GM18951 (cell line): ENCODE measurements around the gene CDH1.
"Not testable (repeated sequence)": the region's sequence is repeated elsewhere in the genome, so short reads cannot be mapped to it uniquely, and the experiment has no call there.

ENCODE experiments used
- POLR2A ChIP-seq: IDR thresholded peaks from 4 replicates; pipeline ENCODE4 v1.6.1; 2011; ENCODE audit warnings: mild to moderate bottlenecking; ENCODE audit not compliant: insufficient read length, insufficient read depth; ENCODE audit errors: extremely low read depth
- in situ Hi-C: fragments of 300-500 bp; cut with MboI; formaldehyde crosslinking; loops from one replicate; pipeline ENCODE4 v1.12.0; 2022; ENCODE audit warnings: low sequenced_read_pairs, mixed read lengths, inconsistent platforms; ENCODE audit not compliant: unreplicated experiment

The CDH1 gene

DNA sequence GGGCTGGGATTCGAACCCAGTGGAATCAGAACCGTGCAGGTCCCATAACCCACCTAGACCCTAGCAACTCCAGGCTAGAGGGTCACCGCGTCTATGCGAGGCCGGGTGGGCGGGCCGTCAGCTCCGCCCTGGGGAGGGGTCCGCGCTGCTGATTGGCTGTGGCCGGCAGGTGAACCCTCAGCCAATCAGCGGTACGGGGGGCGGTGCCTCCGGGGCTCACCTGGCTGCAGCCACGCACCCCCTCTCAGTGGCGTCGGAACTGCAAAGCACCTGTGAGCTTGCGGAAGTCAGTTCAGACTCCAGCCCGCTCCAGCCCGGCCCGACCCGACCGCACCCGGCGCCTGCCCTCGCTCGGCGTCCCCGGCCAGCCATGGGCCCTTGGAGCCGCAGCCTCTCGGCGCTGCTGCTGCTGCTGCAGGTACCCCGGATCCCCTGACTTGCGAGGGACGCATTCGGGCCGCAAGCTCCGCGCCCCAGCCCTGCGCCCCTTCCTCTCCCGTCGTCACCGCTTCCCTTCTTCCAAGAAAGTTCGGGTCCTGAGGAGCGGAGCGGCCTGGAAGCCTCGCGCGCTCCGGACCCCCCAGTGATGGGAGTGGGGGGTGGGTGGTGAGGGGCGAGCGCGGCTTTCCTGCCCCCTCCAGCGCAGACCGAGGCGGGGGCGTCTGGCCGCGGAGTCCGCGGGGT is at the start of gene CDH1:
Gene CDH1 (plus strand): TSS at position 247 of the 684 bp plus-strand sequence. CDS start 124 bp downstream, at position 371.
- in situ Hi-C loops: no loop called here
- TF ChIP-seq POLR2A: no peak

DNA sequence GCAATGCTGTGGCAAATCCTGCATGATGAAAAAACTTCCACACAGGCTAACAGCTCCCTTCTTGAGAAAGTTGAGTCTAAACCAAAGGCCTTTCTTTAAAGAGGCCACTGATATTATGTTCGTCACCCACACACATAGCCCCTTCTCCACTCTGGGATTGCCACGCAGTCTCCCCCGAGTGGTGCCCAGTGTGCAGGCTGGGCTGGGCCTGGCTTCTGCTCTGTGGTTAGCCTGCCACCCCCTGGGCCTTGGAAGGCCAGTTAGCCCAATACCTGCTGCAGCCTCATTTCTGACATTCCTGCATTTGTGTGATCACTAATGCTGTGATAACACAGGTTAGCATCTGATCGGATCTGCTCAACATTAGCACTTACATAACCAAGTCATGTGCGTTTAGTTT is 47.2 kb upstream of the CDH1 start:
- in situ Hi-C loops: no loop called here

DNA sequence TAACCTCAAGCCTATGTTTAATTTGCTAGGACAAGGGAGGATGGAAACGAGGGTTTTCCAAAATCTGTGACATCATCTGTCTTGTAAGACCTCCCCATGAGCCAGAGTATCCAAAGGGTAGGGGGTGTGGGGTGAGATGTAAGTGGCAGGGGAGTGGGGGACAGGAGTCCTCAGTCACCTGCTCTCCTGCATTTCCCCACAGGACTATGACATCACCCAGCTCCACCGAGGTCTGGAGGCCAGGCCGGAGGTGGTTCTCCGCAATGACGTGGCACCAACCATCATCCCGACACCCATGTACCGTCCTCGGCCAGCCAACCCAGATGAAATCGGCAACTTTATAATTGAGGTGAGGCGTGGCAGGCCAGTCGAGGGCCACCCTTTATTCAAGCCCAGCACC is 41.5 kb upstream of the CDH1 start:
- in situ Hi-C loops: no loop called here
- no peak for TF ChIP-seq POLR2A

More for the DNA sequence above, 47.2 kb upstream of the CDH1 start:
- no peak for TF ChIP-seq POLR2A

DNA sequence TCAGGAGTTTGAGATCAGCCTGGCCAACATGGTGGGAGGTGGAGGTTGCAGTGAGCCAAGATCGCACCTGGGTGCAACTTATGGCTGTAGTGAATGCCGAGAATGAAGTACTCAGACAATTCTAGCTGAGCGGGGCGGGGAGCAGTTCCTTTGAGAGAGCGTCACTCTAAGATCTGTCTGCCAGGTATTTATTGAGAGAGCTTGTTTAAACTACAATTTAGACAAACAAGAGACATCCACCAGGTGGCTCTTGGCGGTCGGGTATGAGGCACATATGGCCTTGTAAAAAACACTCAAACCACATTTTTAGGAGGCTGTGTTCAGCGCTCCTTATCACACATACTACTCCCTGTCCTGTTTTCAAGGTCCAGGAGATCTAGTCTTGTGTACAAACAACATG is 40.6 kb upstream of the CDH1 start:
- in situ Hi-C loops: no loop called here
- no peak for TF ChIP-seq POLR2A

DNA sequence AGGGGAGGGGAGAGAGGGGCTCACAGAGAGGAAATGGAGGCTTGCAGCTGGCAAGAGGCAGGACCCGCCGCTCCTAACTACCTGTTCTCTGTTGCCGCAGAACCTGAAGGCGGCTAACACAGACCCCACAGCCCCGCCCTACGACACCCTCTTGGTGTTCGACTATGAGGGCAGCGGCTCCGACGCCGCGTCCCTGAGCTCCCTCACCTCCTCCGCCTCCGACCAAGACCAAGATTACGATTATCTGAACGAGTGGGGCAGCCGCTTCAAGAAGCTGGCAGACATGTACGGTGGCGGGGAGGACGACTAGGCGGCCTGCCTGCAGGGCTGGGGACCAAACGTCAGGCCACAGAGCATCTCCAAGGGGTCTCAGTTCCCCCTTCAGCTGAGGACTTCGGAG is 39.0 kb upstream of the CDH1 start:
- TF ChIP-seq POLR2A: no peak
- in situ Hi-C loops: no loop called here

DNA sequence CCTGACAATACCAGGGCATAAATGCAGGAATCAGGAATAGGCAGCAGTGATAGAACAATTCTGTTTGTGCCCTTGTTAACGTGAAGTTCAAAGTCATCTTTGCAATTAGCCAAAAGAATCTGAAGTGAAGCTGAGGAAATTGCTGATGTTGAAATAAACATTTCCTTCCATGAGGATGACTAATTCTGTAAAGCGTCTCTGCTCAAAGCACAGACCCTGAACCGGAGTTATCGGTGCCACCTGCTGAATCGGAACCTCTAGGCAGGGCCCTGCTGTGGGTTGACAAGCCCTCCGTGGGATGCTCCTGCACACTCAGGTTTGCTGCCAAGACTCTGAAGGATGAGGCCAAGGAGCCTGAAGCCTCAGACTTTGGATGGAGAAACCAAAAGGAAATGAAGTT is 37.0 kb upstream of the CDH1 start:
- in situ Hi-C loops: no loop called here
- no peak for TF ChIP-seq POLR2A

DNA sequence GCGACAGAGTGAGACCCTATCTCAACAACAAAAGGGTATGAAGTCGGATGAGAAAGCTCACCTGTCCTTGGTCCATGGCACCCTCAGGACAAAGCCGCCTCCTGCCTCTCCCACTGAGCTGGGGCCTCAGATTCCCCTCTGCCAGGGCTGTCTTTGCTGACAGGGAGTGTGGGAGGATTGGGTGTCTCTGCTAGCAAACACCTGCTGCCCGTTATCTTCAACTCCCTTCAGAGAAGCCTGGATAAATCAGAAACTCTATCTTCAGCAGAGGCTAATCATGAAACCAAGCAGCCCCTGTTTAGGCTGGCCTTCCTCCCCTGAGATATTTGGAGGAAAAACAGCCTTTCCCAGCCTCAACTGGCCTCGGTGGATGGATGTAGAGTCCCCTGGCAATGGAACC is 36.3 kb upstream of the CDH1 start:
- in situ Hi-C loops: no loop called here

DNA sequence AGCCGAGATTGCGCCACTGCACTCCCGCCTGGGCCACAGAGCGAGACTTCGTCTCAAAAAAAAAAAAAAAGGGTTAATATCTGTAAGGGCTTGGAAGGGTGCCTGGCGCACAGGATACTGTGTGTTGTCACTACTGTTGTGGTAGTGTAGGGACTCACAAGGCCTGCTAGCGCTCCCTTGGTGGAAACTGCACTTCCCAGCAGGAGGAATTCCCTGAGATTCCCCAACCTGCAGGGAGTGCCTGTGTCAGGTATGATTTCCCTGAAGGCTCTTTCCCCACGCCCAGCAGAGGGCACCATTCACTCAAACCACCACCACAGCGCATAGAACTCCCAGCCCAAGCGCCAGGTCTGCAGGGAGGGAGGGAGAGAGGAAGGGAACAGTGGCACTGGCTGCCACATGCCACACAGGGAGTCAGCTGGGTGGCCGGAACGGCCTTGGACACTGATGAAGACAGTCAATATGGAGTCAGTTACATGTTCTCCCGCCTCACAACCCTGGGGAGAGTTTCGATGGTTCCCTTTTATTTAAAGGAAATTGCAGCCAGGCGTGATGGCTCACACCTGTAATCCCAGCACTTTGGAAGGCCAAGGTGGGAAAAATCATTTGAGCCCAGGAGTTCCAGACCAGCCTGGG is 32.7 kb upstream of the CDH1 start:
- in situ Hi-C loops: no loop called here

More for the DNA sequence above, 36.3 kb upstream of the CDH1 start:
- no peak for TF ChIP-seq POLR2A

DNA sequence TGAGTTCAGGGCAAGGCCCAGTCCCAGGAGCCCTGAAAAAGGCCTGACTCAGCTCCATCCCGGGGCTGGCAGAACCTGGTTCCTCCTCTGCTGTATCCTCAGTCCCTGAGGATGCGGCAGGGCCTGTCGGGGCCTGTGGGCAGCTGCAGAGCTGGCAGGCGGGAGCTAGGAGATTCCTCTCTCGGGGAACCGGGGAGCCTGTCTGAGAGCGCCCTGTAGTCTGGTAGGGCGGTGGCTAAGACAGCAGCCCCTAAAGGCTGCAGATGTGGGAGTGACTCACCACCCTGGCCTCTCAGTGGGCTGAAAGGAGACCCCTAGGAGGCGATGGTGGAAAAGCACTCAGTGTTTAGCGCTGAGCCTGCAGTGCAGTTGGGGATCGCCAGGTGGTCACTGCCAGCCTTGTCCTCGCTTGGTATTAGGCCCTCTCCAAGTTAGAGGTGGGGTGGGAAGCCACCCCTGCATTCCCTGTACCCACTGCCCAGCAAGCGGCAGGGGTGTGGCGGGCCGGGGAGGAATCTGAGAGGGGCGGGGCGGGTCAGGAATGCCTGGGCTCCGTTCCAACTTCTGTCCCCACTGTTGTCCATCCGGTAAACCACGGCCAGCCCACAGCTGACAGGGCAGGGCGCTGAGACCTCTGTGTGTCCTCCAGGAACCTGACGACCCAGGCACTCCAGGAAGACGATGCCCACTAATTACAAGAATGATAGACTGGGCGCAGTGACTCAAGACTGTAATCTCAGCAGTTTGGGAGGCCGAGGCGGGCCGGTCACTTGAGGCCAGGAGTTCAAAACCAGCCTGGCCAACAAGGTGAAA is 29.5 kb upstream of the CDH1 start:
- in situ Hi-C loops: no loop called here
- no peak for TF ChIP-seq POLR2A

More for the DNA sequence above, 32.7 kb upstream of the CDH1 start:
- no peak for TF ChIP-seq POLR2A

DNA sequence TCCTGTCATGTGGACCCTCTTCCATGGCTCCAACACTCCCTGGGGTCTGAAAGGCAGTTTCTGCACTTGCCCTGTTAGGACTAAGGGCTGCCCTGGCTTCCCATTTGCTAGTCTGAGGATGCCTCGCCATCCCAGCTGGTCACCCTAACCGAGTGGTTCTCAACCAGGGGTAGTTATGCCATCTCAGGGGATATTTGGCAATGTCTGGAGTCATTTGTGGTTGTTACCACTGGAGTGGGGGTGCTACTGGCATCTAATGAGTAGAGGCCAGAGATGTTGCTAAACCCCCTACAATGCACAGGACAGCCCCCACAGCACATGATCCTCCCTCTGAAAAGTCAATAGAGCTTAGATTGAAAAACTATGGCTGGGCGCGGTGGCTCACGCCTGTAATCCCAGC is 26.9 kb upstream of the CDH1 start:
- no peak for TF ChIP-seq POLR2A
- in situ Hi-C loops: no loop called here

DNA sequence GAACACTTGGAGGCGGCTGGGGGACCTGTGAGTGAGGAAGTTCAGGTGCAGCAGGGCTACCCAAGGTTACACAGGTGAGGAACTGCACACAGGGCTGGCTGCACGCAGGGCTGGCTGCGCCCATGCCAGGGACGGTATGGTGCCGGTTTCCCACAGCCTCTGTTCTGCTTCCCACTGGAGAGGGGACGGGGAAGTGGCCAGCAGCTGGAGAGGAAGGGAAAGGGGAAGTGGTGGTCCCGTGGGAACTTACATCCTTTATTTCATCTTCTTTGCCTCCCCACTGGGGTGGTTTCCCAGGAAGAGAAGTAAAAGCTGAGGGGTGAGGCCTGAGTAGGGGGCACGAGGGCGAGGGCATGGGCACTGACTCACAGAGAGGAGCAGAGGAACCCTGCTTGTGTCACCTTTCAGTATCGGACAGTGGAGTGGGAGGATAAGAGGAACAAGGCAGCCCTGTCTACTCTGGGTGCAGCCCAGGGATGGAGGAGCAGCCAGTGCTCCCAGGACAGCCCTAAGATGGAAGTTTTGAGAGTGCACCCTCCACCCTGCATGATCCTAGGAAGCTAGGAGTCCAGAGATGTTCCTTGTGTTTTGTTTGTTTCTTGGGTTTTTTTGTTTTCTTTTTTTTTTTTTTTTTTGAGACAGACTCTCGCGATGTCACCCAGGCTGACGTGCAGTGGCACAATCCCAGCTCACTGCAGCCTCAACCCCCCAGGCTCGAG is 25.5 kb upstream of the CDH1 start:
- no peak for TF ChIP-seq POLR2A
- in situ Hi-C loops: no loop called here

DNA sequence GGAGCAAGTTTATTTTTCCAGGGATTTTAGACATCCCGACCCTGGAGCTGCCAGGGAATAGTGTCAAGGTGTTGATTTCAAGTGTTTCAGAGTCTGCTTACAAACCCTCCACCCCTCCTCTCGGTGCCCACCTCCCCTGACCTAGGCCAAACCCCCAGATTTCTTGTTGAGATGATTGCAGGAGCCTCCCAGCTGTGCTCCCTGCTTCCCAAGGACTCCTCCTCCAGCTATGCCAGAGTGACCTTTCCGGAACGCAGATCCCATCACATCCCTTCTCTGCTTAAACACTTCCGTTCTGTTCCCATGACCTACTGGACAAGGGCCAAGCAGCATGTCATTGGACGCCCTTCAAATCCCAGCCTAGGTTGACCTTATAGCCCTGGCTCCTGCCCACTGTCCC is 23.7 kb upstream of the CDH1 start:
- TF ChIP-seq POLR2A: no peak

DNA sequence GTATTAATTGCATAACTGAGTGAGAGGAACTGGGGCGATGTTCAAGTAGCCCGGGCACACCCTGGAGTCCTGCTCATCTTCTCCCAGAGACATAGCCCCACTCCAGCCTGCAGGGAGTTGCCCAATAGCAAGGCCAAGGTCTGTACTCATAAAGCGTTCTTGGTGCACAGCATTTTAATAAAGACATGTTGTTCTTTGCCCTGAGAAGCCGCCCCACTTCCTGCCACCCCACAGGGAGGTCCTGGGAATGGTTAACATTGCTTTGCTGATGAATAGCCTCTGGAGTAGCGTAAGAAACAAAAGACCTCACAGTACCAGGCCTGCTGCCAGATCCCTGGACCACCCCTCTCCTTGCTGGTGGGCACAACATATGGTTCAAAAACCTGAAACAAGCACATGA is 21.6 kb upstream of the CDH1 start:
- no peak for TF ChIP-seq POLR2A
- in situ Hi-C loops: no loop called here

More for the DNA sequence above, 23.7 kb upstream of the CDH1 start:
- in situ Hi-C loops: no loop called here

DNA sequence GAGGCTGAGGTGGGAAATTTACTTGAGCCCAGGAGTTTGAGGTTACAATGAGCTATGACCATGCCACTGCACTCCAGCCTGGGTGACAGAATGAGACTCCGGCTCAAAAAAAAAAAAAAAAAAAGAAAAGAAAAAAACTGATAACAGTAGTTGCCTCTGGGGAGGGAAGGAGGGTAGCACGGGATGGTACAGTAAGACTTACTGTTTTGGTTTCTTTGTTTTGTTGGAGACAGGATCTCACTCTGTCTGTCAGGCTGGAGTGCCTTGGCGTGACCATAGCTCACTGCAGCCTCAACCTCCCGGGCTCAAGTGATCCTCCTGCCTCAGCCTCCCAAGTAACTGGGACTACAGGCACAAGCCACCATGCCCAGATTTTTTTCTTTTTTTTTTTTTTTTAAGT is 20.6 kb upstream of the CDH1 start:
- in situ Hi-C loops: not testable (repeated sequence)
